Measurements from ENCODE around the gene CD99L2. TPM values are rescaled to one million over a fixed set of nuclear protein-coding genes. Genes with fewer than 3 reads are reported as not detected.
"Not testable (repeated sequence)": the region's sequence is repeated elsewhere in the genome, so short reads cannot be mapped to it uniquely, and the experiment has no call there.

Gene CD99L2
- polyA plus RNA-seq, 4 donors = 39.0 to 60.1 (median 42.5) TPM

GRCh38 chrX:150857453-150857852, 41.0 kb downstream of the CD99L2 start:
- no peak for DNase-seq (ENCODE audit: low read depth in 4 of 4, low spot score in 3 of 4)

- no peak for DNase-seq (ENCODE audit: low read depth in 4 of 4, low spot score in 3 of 4)
Measured at GRCh38 chrX:150856785-150857184, 41.7 kb downstream of the CD99L2 start.

GRCh38 chrX:150856101-150856500, 42.4 kb downstream of the CD99L2 start:
- no peak for DNase-seq (ENCODE audit: low read depth in 4 of 4, low spot score in 3 of 4)

GRCh38 chrX:150854856-150855255, 43.6 kb downstream of the CD99L2 start:
- DNase-seq (ENCODE audit: low read depth in 4 of 4, low spot score in 3 of 4) = no peak

- no peak for DNase-seq (ENCODE audit: low read depth in 4 of 4, low spot score in 3 of 4)
Measured at GRCh38 chrX:150849996-150850720, 48.3 kb downstream of the CD99L2 start.

- DNase-seq (ENCODE audit: low read depth in 4 of 4, low spot score in 3 of 4) = no peak
Measured at GRCh38 chrX:150849486-150849885, 49.0 kb downstream of the CD99L2 start.

- DNase-seq (ENCODE audit: low read depth in 4 of 4, low spot score in 3 of 4) = no peak
Measured at GRCh38 chrX:150848914-150849365, 49.5 kb downstream of the CD99L2 start.

GRCh38 chrX:150847088-150847487, 51.4 kb downstream of the CD99L2 start:
- DNase-seq (ENCODE audit: low read depth in 4 of 4, low spot score in 3 of 4) = no peak

GRCh38 chrX:150846130-150846529, 52.3 kb downstream of the CD99L2 start:
- DNase-seq (ENCODE audit: low read depth in 4 of 4, low spot score in 3 of 4) = no peak

GRCh38 chrX:150845091-150845490, 53.4 kb downstream of the CD99L2 start:
- no peak for DNase-seq (ENCODE audit: low read depth in 4 of 4, low spot score in 3 of 4)

GRCh38 chrX:150844016-150844415, 54.5 kb downstream of the CD99L2 start:
- no peak for DNase-seq (ENCODE audit: low read depth in 4 of 4, low spot score in 3 of 4)

- DNase-seq (ENCODE audit: low read depth in 4 of 4, low spot score in 3 of 4) = no peak
Measured at GRCh38 chrX:150842198-150842685, 56.2 kb downstream of the CD99L2 start.

- no peak for DNase-seq (ENCODE audit: low read depth in 4 of 4, low spot score in 3 of 4)
Measured at GRCh38 chrX:150841456-150842197, 56.8 kb downstream of the CD99L2 start.

GRCh38 chrX:150837845-150838244, 60.6 kb downstream of the CD99L2 start:
- no peak for DNase-seq (ENCODE audit: low read depth in 4 of 4, low spot score in 3 of 4)

GRCh38 chrX:150834695-150835094, 63.8 kb downstream of the CD99L2 start:
- DNase-seq (ENCODE audit: low read depth in 4 of 4, low spot score in 3 of 4) = no peak

- DNase-seq (ENCODE audit: low read depth in 4 of 4, low spot score in 3 of 4) = no peak
Measured at GRCh38 chrX:150833454-150834056, 64.9 kb downstream of the CD99L2 start.

- no peak for DNase-seq (ENCODE audit: low read depth in 4 of 4, low spot score in 3 of 4)
Measured at GRCh38 chrX:150831863-150832262, 66.6 kb downstream of the CD99L2 start.

GRCh38 chrX:150828785-150829184, 69.7 kb downstream of the CD99L2 start:
- DNase-seq (ENCODE audit: low read depth in 4 of 4, low spot score in 3 of 4) = no peak

GRCh38 chrX:150824352-150824751, 74.1 kb downstream of the CD99L2 start:
- DNase-seq (ENCODE audit: low read depth in 4 of 4, low spot score in 3 of 4) = not testable (repeated sequence)

GRCh38 chrX:150823826-150824225, 74.6 kb downstream of the CD99L2 start:
- not testable (repeated sequence) for DNase-seq (ENCODE audit: low read depth in 4 of 4, low spot score in 3 of 4)

GRCh38 chrX:150821971-150822370, 76.5 kb downstream of the CD99L2 start:
- DNase-seq (ENCODE audit: low read depth in 4 of 4, low spot score in 3 of 4) = no peak

Measured in left renal pelvis (tissue), 4 donors.